Measurements from ENCODE around the gene OR2T6.

- TF ChIP-seq CTCF (IDR thresholded peaks at IDR 0.05; ENCODE audit: insufficient read depth, low read length, poor library complexity, severe bottlenecking) (no peak), EZH2phosphoT487 (conservative IDR thresholded peaks at IDR 0.05; ENCODE audit: low read length) (no peak)
Measured at GRCh38 chr1:248421384-248421783, 45.8 kb downstream of the OR2T6 start.

Data from SU-DHL-6 (cell line).